ENCODE data around the gene SVBP.
"Not testable (repeated sequence)": the region's sequence is repeated elsewhere in the genome, so short reads cannot be mapped to it uniquely, and the experiment has no call there.

Gene SVBP
- total RNA-seq, result 6.8 to 12.2 (median 9.0) reads per million in 4 donors

- DNase-seq, result peak; percentile 89 to 95 (median 90)
Observed at GRCh38 chr1:42816585-42817439, at the start of gene SVBP, which contains the start of gene ERMAP. TSS of gene SVBP (minus strand) at chr1:42817397. CDS start at chr1:42816544, 853 bp downstream. TSS of gene ERMAP (plus strand) at chr1:42817122. CDS start at chr1:42830449, 13,327 bp downstream.

- DNase-seq, result no peak
Observed at GRCh38 chr1:42866549-42866948, 49.4 kb upstream of the SVBP start.

GRCh38 chr1:42861014-42861399 lies 43.8 kb upstream of the SVBP start:
- DNase-seq, result no peak

GRCh38 chr1:42860339-42861013 lies 43.3 kb upstream of the SVBP start:
- DNase-seq, result no peak

GRCh38 chr1:42859366-42859765 lies 42.2 kb upstream of the SVBP start:
- DNase-seq, result not testable (repeated sequence)

GRCh38 chr1:42856554-42856953 lies 39.4 kb upstream of the SVBP start:
- not testable (repeated sequence) for DNase-seq

- DNase-seq, result no peak
Observed at GRCh38 chr1:42853116-42853884, 36.1 kb upstream of the SVBP start.

- no peak for DNase-seq
Observed at GRCh38 chr1:42852608-42852980, 35.4 kb upstream of the SVBP start.

GRCh38 chr1:42851960-42852607 lies 34.9 kb upstream of the SVBP start:
- DNase-seq, result no peak

GRCh38 chr1:42851420-42851819 lies 34.2 kb upstream of the SVBP start:
- no peak for DNase-seq

GRCh38 chr1:42849944-42850343 lies 32.7 kb upstream of the SVBP start:
- no peak for DNase-seq

GRCh38 chr1:42848823-42849537 lies 31.8 kb upstream of the SVBP start:
- no peak for DNase-seq

GRCh38 chr1:42847721-42848460 lies 30.7 kb upstream of the SVBP start:
- DNase-seq, result peak in 1 of 5 donors; percentile 56

- peak in 1 of 5 donors; percentile 14 for DNase-seq
Observed at GRCh38 chr1:42847111-42847595, 30.0 kb upstream of the SVBP start.

- DNase-seq, result peak; percentile 76 to 96 (median 84)
Observed at GRCh38 chr1:42846257-42847110, 29.3 kb upstream of the SVBP start, which contains the start of gene ZNF691. TSS of gene ZNF691 (plus strand) at chr1:42846613. CDS start at chr1:42849659, 3,046 bp downstream.

GRCh38 chr1:42845866-42846256 lies 28.7 kb upstream of the SVBP start:
- no peak for DNase-seq

- no peak for DNase-seq
Observed at GRCh38 chr1:42845193-42845592, 28.0 kb upstream of the SVBP start.

- no peak for DNase-seq
Observed at GRCh38 chr1:42844592-42845140, 27.5 kb upstream of the SVBP start.

- DNase-seq, result no peak
Observed at GRCh38 chr1:42841440-42842147, 24.4 kb upstream of the SVBP start.

Data from T-helper 1 cell (primary cell).